Measurements from ENCODE around the gene TP53I11. TPM values are rescaled to one million over a fixed set of nuclear protein-coding genes. Genes with fewer than 3 reads are reported as not detected.

The TP53I11 gene
- total and polyA plus RNA-seq, 2 experiments from 2014 or later, result 23.5 to 43.9 TPM

DNA sequence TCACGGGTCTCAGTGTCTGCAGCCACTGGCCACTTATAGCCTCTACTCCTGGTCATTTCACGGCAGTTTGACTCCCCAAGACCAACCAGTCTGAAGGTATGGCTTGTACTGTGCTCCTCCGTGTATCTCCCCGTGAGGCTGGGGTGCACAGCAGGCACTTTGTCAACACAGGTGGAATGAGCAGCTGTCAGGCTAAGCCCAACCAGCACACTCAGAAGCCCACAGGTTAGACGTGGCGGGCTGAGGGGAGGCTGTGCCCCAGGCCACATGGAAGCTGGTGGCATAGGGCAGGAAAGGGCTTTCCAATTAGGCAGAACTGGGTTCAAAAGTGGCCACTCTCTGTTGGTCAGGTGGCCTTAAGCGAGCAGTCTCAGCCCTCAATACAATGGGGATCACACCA is 7.0 kb downstream of the TP53I11 start:
- Histone ChIP-seq H3F3A (replicated peaks; ENCODE audit: low read depth) (0 out of 2 replicates have a peak, but pooled peaks cover 3% of the 10 kb centered on the region), H3K9me2 (ENCODE audit: insufficient read depth) (no peaks in the 10 kb centered on the region), H3K79me2 (replicated peaks; ENCODE audit: insufficient read depth) (peaks cover 5% of the 10 kb centered on the region; the same call in 1 of the 2 replicates), H3K4me2 (peak overlapping the region; percentile 72), H3K4me3 (no peak overlapping the region), H3K36me3 (ENCODE audit: insufficient read depth) (no peaks in the 10 kb centered on the region), H3K27me3 (ENCODE audit: insufficient read depth) (no peaks in the 10 kb centered on the region), H4K20me1 (replicated peaks; ENCODE audit: insufficient read depth) (no peaks in the 10 kb centered on the region), H3K4me1 (ENCODE audit: insufficient read depth) (peaks cover 41% of the 10 kb centered on the region), H2AFZ (no peak overlapping the region), H3K27ac (ENCODE audit: low read depth) (no peak overlapping the region)
- H3K4me3 Mint-ChIP-seq, result no peak overlapping the region; the same call in 2 of the 3 replicates
- ATAC-seq (peak; percentile 44), DNase-seq (ENCODE audit: low spot score) (no peak)
- no peak overlapping the region for H3K27ac Mint-ChIP-seq
- peaks cover 33% of the 10 kb centered on the region for H3K27me3 Mint-ChIP-seq (ENCODE audit: insufficient read depth, low read depth, poor library complexity)
- H3K36me3 Mint-ChIP-seq (ENCODE audit: low read depth), result peaks cover 12% of the 10 kb centered on the region
- TF ChIP-seq POLR2AphosphoS5 (IDR thresholded peaks at IDR 0.05; ENCODE audit: low read depth), result no peak
- no peak for TF ChIP-seq ZNF331 (CRISPR knock-in tag; IDR thresholded peaks at IDR 0.05; ENCODE audit: low read depth)
- TF ChIP-seq ZNF462 (CRISPR knock-in tag; IDR thresholded peaks at IDR 0.05), result no peak
- TF ChIP-seq, protein P1, sequence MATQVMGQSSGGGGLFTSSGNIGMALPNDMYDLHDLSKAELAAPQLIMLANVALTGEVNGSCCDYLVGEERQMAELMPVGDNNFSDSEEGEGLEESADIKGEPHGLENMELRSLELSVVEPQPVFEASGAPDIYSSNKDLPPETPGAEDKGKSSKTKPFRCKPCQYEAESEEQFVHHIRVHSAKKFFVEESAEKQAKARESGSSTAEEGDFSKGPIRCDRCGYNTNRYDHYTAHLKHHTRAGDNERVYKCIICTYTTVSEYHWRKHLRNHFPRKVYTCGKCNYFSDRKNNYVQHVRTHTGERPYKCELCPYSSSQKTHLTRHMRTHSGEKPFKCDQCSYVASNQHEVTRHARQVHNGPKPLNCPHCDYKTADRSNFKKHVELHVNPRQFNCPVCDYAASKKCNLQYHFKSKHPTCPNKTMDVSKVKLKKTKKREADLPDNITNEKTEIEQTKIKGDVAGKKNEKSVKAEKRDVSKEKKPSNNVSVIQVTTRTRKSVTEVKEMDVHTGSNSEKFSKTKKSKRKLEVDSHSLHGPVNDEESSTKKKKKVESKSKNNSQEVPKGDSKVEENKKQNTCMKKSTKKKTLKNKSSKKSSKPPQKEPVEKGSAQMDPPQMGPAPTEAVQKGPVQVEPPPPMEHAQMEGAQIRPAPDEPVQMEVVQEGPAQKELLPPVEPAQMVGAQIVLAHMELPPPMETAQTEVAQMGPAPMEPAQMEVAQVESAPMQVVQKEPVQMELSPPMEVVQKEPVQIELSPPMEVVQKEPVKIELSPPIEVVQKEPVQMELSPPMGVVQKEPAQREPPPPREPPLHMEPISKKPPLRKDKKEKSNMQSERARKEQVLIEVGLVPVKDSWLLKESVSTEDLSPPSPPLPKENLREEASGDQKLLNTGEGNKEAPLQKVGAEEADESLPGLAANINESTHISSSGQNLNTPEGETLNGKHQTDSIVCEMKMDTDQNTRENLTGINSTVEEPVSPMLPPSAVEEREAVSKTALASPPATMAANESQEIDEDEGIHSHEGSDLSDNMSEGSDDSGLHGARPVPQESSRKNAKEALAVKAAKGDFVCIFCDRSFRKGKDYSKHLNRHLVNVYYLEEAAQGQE (IDR thresholded peaks at IDR 0.05; ENCODE audit: unreplicated experiment), result no peak
- no peak for TF ChIP-seq EZH2 (IDR thresholded peaks at IDR 0.05; ENCODE audit: low read depth, unreplicated experiment)
- TF ChIP-seq, protein P2, sequence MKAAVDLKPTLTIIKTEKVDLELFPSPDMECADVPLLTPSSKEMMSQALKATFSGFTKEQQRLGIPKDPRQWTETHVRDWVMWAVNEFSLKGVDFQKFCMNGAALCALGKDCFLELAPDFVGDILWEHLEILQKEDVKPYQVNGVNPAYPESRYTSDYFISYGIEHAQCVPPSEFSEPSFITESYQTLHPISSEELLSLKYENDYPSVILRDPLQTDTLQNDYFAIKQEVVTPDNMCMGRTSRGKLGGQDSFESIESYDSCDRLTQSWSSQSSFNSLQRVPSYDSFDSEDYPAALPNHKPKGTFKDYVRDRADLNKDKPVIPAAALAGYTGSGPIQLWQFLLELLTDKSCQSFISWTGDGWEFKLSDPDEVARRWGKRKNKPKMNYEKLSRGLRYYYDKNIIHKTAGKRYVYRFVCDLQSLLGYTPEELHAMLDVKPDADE (IDR thresholded peaks at IDR 0.05), result no peak
- no peak; the same call in 1 of the 2 replicates for TF ChIP-seq CREB1 (CRISPR knock-in tag; IDR thresholded peaks at IDR 0.05; ENCODE audit: low read depth)
- no peak for TF ChIP-seq CTCF (conservative IDR thresholded peaks at IDR 0.05; ENCODE audit: low read depth in 2 of 2)
- TF ChIP-seq NANOG (IDR thresholded peaks at IDR 0.05; ENCODE audit: borderline replicate concordance), result no peak
- TF ChIP-seq EZH2phosphoT487 (IDR thresholded peaks at IDR 0.05; ENCODE audit: unreplicated experiment), result no peak
- no peak for TF ChIP-seq STAT1 (IDR thresholded peaks at IDR 0.05; ENCODE audit: unreplicated experiment)
- TF ChIP-seq JUNB (IDR thresholded peaks at IDR 0.05; ENCODE audit: unreplicated experiment), result no peak
- TF ChIP-seq ZNF114 (CRISPR knock-in tag; IDR thresholded peaks at IDR 0.05), result no peak
- peaks cover 81% of the 10 kb centered on the region for H3K4me1 Mint-ChIP-seq
- H3K9me3 Mint-ChIP-seq, result peaks cover 5% of the 10 kb centered on the region; the same call in 2 of the 3 replicates

Data from GM23338 (cell line).